Stimulated activated naive CD8-positive, alpha-beta T cell treated with anti-CD3 and anti-CD28 coated beads, Interleukin-15, Interleukin-2, amounts not matched to agents 100 U/mL and 50 U/mL, for 24 hours (primary cell): ENCODE results near the gene ZNF793.
A peak's percentile ranks its signal among the peaks of the same experiment; 100 is the strongest.

Source experiments
- ATAC-seq: fragments of 150-1000 bp; cut with Tn5 transposase; one replicate; pipeline ENCODE4 v1.10.0; 2021
- DNase-seq: peaks from one replicate; pipeline ENCODE4 v3.0.0; 2021

Gene ZNF793

GRCh38 chr19:37506387-37507166, at the start of gene ZNF793:
ZNF793 (plus strand) TSS chr19:37506939; CDS start chr19:37523440, 16,501 bp downstream.
- ATAC-seq (peak; percentile 81), DNase-seq (peak; percentile 70)

GRCh38 chr19:37466277-37466797, 40.4 kb upstream of the ZNF793 start:
- no peak for DNase-seq
- ATAC-seq, result no peak

GRCh38 chr19:37466798-37467607, 39.7 kb upstream of the ZNF793 start, which contains the start of gene ZNF569:
ZNF569 (minus strand) TSS chr19:37467444; CDS start chr19:37444921, 22,523 bp downstream.
- ATAC-seq (peak; percentile 73), DNase-seq (peak; percentile 84)

GRCh38 chr19:37467608-37468090, 39.1 kb upstream of the ZNF793 start:
- no peak for ATAC-seq
- DNase-seq, result no peak

GRCh38 chr19:37468961-37469777, 37.6 kb upstream of the ZNF793 start, which contains the start of gene ZNF570:
ZNF570 (plus strand) TSS chr19:37469356; CDS start chr19:37470355, 999 bp downstream.
- DNase-seq, result peak; percentile 88
- peak; percentile 83 for ATAC-seq

- no peak for ATAC-seq
Measured at GRCh38 chr19:37470216-37470615, 36.5 kb upstream of the ZNF793 start.

GRCh38 chr19:37472165-37472564, 34.6 kb upstream of the ZNF793 start:
- ATAC-seq (no peak), DNase-seq (no peak)

More at GRCh38 chr19:37470216-37470615, 36.5 kb upstream of the ZNF793 start:
- DNase-seq, result no peak

GRCh38 chr19:37484406-37485168, 22.2 kb upstream of the ZNF793 start:
- ATAC-seq, result no peak
- DNase-seq, result no peak

GRCh38 chr19:37492213-37492612, 14.5 kb upstream of the ZNF793 start:
- no peak for ATAC-seq

GRCh38 chr19:37505958-37506386, 767 bp upstream of the ZNF793 start:
- DNase-seq, result no peak
- ATAC-seq, result no peak

More at GRCh38 chr19:37492213-37492612, 14.5 kb upstream of the ZNF793 start:
- no peak for DNase-seq

GRCh38 chr19:37507167-37507464, 377 bp downstream of the ZNF793 start:
- no peak for DNase-seq
- ATAC-seq, result peak; percentile 24

GRCh38 chr19:37511186-37511585, 4.4 kb downstream of the ZNF793 start:
- DNase-seq, result no peak
- no peak for ATAC-seq

- DNase-seq (no peak), ATAC-seq (no peak)
Measured at GRCh38 chr19:37511821-37512220, 5.1 kb downstream of the ZNF793 start.

- ATAC-seq (no peak), DNase-seq (no peak)
Measured at GRCh38 chr19:37513397-37513796, 6.7 kb downstream of the ZNF793 start.

- no peak for ATAC-seq
- no peak for DNase-seq
Measured at GRCh38 chr19:37519890-37520289, 13.2 kb downstream of the ZNF793 start.

GRCh38 chr19:37537391-37537947, 30.7 kb downstream of the ZNF793 start:
- DNase-seq (no peak), ATAC-seq (no peak)

- DNase-seq (peak; percentile 56), ATAC-seq (peak; percentile 57)
Measured at GRCh38 chr19:37551129-37551993, 44.6 kb downstream of the ZNF793 start.

GRCh38 chr19:37563518-37563917, 56.8 kb downstream of the ZNF793 start:
- no peak for DNase-seq
- ATAC-seq, result no peak

GRCh38 chr19:37564624-37565369, 58.1 kb downstream of the ZNF793 start:
- no peak for ATAC-seq
- no peak for DNase-seq
